ENCODE measurements around the gene PIM1. TPM values are rescaled to one million over a fixed set of nuclear protein-coding genes. Genes with fewer than 3 reads are reported as not detected.

PIM1 gene
- polyA plus RNA-seq, 1 of the 3 experiments (the other 2 are of a cell fraction), result 33.9 TPM

DNA sequence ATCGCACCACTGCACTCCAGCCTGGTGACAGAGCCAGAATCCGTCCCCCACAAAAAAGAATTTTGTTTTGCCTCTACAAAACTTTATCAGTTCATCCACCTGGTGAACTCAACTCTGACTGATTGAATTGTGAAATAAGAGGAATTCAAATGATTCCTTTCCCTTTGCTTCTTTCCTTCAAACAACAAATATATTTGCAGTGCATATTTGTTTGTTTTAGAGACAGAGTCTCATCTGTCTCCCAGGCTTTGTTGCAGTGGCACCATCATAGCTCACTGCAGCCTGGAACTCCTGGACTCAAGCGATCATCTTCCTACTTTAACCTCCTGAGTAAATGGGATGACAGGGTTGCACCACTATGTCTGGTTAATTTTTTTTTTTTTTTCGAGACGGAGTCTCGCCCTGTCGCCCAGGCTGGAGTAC, 23.2 kb upstream of the PIM1 start:
- DNase-seq, result no peak
- Histone ChIP-seq H3K36me3 (replicated peaks in 1 of 2; ENCODE audit: control insufficient read depth in 1 of 2, insufficient read depth in 2 of 2, low read length in 1 of 2) (no peaks in the 10 kb centered on the region), H3K9ac (no peak overlapping the region), H3K4me3 (ENCODE audit: low read depth in 2 of 2, low read length in 1 of 2) (no peak overlapping the region), H3F3A (replicated peaks; ENCODE audit: insufficient read depth) (peaks cover 25% of the 10 kb centered on the region), H3K9me3 (no peaks in the 10 kb centered on the region), H3K4me2 (no peak overlapping the region), H3K79me2 (ENCODE audit: insufficient read depth) (no peaks in the 10 kb centered on the region), H4K20me1 (ENCODE audit: insufficient read depth) (no peaks in the 10 kb centered on the region), H2AFZ (ENCODE audit: low read depth) (no peak overlapping the region), H3K9me2 (no peaks in the 10 kb centered on the region), H3K4me1 (ENCODE audit: control insufficient read depth in 1 of 2, insufficient read depth in 2 of 2, low read depth in 1 of 2, low read length in 1 of 2) (peaks cover 3 to 15% of the 10 kb centered on the region in 2 experiments; a peak in 3 of 4 replicates), H3K27ac (ENCODE audit: low read depth in 2 of 2, low read length in 1 of 2) (no peak overlapping the region), H3K27me3 (ENCODE audit: insufficient read depth) (no peaks in the 10 kb centered on the region)
- WGBS (ENCODE audit: low lambda C conversion rate), result 98% methylated on average over 7 of the region's 7 CpGs
- ChIA-PET POLR2A (no interaction called here), CTCF (interaction anchor here (1.3 to 1.6 kb wide), 2 partner anchors 12 to 95 kb away, joined by 5 read pairs; no protein-coding TSS in a partner anchor)
- TF ChIP-seq POLR2AphosphoS5 (IDR thresholded peaks at IDR 0.05; ENCODE audit: low read depth, low read length), result no peak

DNA sequence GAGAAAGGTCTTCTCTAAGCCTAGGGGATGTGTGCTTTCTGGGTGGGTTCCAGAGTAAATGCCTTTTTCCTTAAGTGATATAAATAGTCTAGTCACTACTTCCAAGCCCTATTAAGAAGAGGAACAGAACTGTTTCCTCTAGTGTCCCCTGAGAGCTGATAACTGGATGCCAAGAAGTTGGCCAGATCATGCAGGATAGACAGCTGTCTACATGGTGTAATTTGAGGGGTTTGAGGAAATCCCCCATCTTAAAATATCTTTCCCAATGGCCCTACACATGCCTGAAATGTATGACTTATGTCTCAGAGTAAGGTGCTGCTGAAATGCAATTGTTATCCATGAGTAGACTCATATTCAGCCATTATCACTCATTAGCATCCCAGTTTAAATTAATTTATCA, 20.2 kb upstream of the PIM1 start:
- POLR2A ChIA-PET, result no interaction called here
- Histone ChIP-seq H2AFZ (ENCODE audit: low read depth) (no peak overlapping the region), H3K9me3 (no peaks in the 10 kb centered on the region), H3K9ac (no peak overlapping the region), H3K4me1 (ENCODE audit: control insufficient read depth in 1 of 2, insufficient read depth in 2 of 2, low read depth in 1 of 2, low read length in 1 of 2) (peaks cover 2 to 4% of the 10 kb centered on the region in 2 experiments; a peak in 2 of 4 replicates), H3F3A (replicated peaks; ENCODE audit: insufficient read depth) (peaks cover 7% of the 10 kb centered on the region), H3K9me2 (no peaks in the 10 kb centered on the region), H3K27me3 (ENCODE audit: insufficient read depth) (no peaks in the 10 kb centered on the region), H3K79me2 (ENCODE audit: insufficient read depth) (no peaks in the 10 kb centered on the region), H3K36me3 (replicated peaks in 1 of 2; ENCODE audit: control insufficient read depth in 1 of 2, insufficient read depth in 2 of 2, low read length in 1 of 2) (no peaks in the 10 kb centered on the region), H3K4me2 (no peak overlapping the region), H4K20me1 (ENCODE audit: insufficient read depth) (no peaks in the 10 kb centered on the region), H3K27ac (ENCODE audit: low read depth in 2 of 2, low read length in 1 of 2) (no peak overlapping the region), H3K4me3 (ENCODE audit: low read depth in 2 of 2, low read length in 1 of 2) (no peak overlapping the region)
- TF ChIP-seq, protein P1, sequence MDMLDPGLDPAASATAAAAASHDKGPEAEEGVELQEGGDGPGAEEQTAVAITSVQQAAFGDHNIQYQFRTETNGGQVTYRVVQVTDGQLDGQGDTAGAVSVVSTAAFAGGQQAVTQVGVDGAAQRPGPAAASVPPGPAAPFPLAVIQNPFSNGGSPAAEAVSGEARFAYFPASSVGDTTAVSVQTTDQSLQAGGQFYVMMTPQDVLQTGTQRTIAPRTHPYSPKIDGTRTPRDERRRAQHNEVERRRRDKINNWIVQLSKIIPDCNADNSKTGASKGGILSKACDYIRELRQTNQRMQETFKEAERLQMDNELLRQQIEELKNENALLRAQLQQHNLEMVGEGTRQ (IDR thresholded peaks at IDR 0.05; ENCODE audit: borderline replicate concordance, low read depth, low read length), result no peak
- TF ChIP-seq POLR2AphosphoS5 (IDR thresholded peaks at IDR 0.05; ENCODE audit: low read depth, low read length), result no peak
- no peak for TF ChIP-seq RAD21 (IDR thresholded peaks at IDR 0.05; ENCODE audit: low read length)
- TF ChIP-seq, protein P2, sequence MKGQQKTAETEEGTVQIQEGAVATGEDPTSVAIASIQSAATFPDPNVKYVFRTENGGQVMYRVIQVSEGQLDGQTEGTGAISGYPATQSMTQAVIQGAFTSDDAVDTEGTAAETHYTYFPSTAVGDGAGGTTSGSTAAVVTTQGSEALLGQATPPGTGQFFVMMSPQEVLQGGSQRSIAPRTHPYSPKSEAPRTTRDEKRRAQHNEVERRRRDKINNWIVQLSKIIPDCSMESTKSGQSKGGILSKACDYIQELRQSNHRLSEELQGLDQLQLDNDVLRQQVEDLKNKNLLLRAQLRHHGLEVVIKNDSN (IDR thresholded peaks at IDR 0.05; ENCODE audit: borderline replicate concordance, low read depth), result no peak
- TF ChIP-seq NFIC (IDR thresholded peaks at IDR 0.05; ENCODE audit: borderline replicate concordance), result no peak
- TF ChIP-seq, protein P3, sequence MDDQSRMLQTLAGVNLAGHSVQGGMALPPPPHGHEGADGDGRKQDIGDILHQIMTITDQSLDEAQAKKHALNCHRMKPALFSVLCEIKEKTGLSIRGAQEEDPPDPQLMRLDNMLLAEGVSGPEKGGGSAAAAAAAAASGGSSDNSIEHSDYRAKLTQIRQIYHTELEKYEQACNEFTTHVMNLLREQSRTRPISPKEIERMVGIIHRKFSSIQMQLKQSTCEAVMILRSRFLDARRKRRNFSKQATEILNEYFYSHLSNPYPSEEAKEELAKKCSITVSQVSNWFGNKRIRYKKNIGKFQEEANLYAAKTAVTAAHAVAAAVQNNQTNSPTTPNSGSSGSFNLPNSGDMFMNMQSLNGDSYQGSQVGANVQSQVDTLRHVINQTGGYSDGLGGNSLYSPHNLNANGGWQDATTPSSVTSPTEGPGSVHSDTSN (IDR thresholded peaks at IDR 0.05), result no peak
- TF ChIP-seq TAF1 (IDR thresholded peaks at IDR 0.05; ENCODE audit: borderline replicate concordance, low read depth, low read length), result no peak
- TF ChIP-seq RFX5 (IDR thresholded peaks at IDR 0.05; ENCODE audit: low read length), result no peak
- TF ChIP-seq RXRA (IDR thresholded peaks at IDR 0.05; ENCODE audit: borderline replicate concordance, low read depth), result no peak
- no peak for TF ChIP-seq EP300 (IDR thresholded peaks at IDR 0.05; ENCODE audit: borderline replicate concordance in 1 of 2, low read depth in 1 of 2, low read length in 1 of 2)
- TF ChIP-seq NRF1 (IDR thresholded peaks at IDR 0.05; ENCODE audit: low read depth, low read length), result no peak
- no peak for TF ChIP-seq YY1 (IDR thresholded peaks at IDR 0.05; ENCODE audit: low read depth)
- TF ChIP-seq, protein P4, sequence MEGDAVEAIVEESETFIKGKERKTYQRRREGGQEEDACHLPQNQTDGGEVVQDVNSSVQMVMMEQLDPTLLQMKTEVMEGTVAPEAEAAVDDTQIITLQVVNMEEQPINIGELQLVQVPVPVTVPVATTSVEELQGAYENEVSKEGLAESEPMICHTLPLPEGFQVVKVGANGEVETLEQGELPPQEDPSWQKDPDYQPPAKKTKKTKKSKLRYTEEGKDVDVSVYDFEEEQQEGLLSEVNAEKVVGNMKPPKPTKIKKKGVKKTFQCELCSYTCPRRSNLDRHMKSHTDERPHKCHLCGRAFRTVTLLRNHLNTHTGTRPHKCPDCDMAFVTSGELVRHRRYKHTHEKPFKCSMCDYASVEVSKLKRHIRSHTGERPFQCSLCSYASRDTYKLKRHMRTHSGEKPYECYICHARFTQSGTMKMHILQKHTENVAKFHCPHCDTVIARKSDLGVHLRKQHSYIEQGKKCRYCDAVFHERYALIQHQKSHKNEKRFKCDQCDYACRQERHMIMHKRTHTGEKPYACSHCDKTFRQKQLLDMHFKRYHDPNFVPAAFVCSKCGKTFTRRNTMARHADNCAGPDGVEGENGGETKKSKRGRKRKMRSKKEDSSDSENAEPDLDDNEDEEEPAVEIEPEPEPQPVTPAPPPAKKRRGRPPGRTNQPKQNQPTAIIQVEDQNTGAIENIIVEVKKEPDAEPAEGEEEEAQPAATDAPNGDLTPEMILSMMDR (IDR thresholded peaks at IDR 0.05), result no peak
- no peak for TF ChIP-seq TCF12 (IDR thresholded peaks at IDR 0.05)
- TF ChIP-seq MEF2A (IDR thresholded peaks at IDR 0.05; ENCODE audit: borderline replicate concordance, low read depth), result no peak
- TF ChIP-seq TEAD4 (IDR thresholded peaks at IDR 0.05; ENCODE audit: borderline replicate concordance, insufficient read depth), result no peak
- TF ChIP-seq, protein P5, sequence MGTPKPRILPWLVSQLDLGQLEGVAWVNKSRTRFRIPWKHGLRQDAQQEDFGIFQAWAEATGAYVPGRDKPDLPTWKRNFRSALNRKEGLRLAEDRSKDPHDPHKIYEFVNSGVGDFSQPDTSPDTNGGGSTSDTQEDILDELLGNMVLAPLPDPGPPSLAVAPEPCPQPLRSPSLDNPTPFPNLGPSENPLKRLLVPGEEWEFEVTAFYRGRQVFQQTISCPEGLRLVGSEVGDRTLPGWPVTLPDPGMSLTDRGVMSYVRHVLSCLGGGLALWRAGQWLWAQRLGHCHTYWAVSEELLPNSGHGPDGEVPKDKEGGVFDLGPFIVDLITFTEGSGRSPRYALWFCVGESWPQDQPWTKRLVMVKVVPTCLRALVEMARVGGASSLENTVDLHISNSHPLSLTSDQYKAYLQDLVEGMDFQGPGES (IDR thresholded peaks at IDR 0.05; ENCODE audit: low read depth, low read length), result no peak
- TF ChIP-seq FOXJ3 (CRISPR knock-in tag; IDR thresholded peaks at IDR 0.05), result no peak
- TF ChIP-seq SIN3A (IDR thresholded peaks at IDR 0.05; ENCODE audit: borderline replicate concordance, low read depth, low read length), result no peak
- TF ChIP-seq ELF1 (IDR thresholded peaks at IDR 0.05), result no peak
- no peak for DNase-seq
- CTCF ChIA-PET, result interaction anchor here (1.2 to 1.7 kb wide), 3 partner anchors 20 to 98 kb away, joined by 3 to 6 read pairs (median 6); no protein-coding TSS in a partner anchor
